Endodermal cell (in vitro differentiated cells): ENCODE results near the gene TTC28. TPM values are rescaled to one million over a fixed set of nuclear protein-coding genes. Genes with fewer than 3 reads are reported as not detected.

Experiments
- DNase-seq: peaks from one replicate; pipeline ENCODE4 v3.0.0-alpha.2; 2017
- H3K27ac ChIP-seq: 2 replicates; pipeline ENCODE4 v1.5.1; 2013; ENCODE audit warnings: mild to moderate bottlenecking, low read depth, low read length, moderate library complexity
- H3K27me3 ChIP-seq: 2 replicates; pipeline ENCODE4 v1.6.1; 2013; ENCODE audit warnings: mild to moderate bottlenecking, low read length, moderate library complexity; ENCODE audit not compliant: insufficient read depth, control insufficient read depth, poor library complexity, severe bottlenecking
- H3K36me3 ChIP-seq: 2 replicates; pipeline ENCODE4 v1.7.0; 2013; ENCODE audit warnings: mild to moderate bottlenecking, low read length, moderate library complexity; ENCODE audit not compliant: control insufficient read depth, insufficient read depth
- H3K4me1 ChIP-seq: one replicate; pipeline ENCODE4 v1.7.0; 2013; ENCODE audit warnings: low read length; ENCODE audit not compliant: control insufficient read depth, insufficient read depth
- H3K4me3 ChIP-seq: 2 replicates; pipeline ENCODE4 v1.5.1; 2013; ENCODE audit warnings: mild to moderate bottlenecking, low read length, moderate library complexity
- H3K9ac ChIP-seq: 2 replicates; pipeline ENCODE4 v1.6.1; 2013; ENCODE audit warnings: mild to moderate bottlenecking, low read length, moderate library complexity; ENCODE audit not compliant: poor library complexity, severe bottlenecking; ENCODE audit errors: extremely low read depth
- H3K9me3 ChIP-seq: 2 replicates; pipeline ENCODE4 v1.6.1; 2013; ENCODE audit warnings: mild to moderate bottlenecking, low read length, moderate library complexity; ENCODE audit not compliant: control insufficient read depth
- H3K27ac Mint-ChIP-seq: 2 replicates; pipeline ENCODE4 v1.8.0; 2020; ENCODE audit warnings: mixed read lengths
- H3K27me3 Mint-ChIP-seq: 2 replicates; pipeline ENCODE4 v1.8.0; 2021; ENCODE audit warnings: mild to moderate bottlenecking, mixed read lengths; ENCODE audit not compliant: insufficient read depth
- H3K36me3 Mint-ChIP-seq: 2 replicates; pipeline ENCODE4 v1.8.0; 2020; ENCODE audit warnings: low read depth, mixed read lengths
- H3K4me1 Mint-ChIP-seq: 2 replicates; pipeline ENCODE4 v1.8.0; 2020; ENCODE audit warnings: mixed read lengths
- H3K4me3 Mint-ChIP-seq: 2 replicates; pipeline ENCODE4 v1.8.0; 2020; ENCODE audit warnings: mild to moderate bottlenecking, moderate library complexity, mixed read lengths
- H3K9me3 Mint-ChIP-seq: 2 replicates; pipeline ENCODE4 v1.8.0; 2020; ENCODE audit warnings: mild to moderate bottlenecking, mixed read lengths
- CTCF ChIP-seq: fragments of 200-600 bp; sonication (generic); conservative IDR thresholded peaks from 2 replicates; pipeline ENCODE4 v1.5.0; 2021; ENCODE audit warnings: antibody characterized with exemption, mild to moderate bottlenecking
- WGBS, 2 experiments: methylation state at CpG; one replicate each; pipeline versions ENCODE4 v1.1.5 to v1.1.7; 2013; ENCODE audit warnings: missing lambda C conversion rate in 2 of 2, mixed read lengths in 1 of 2; ENCODE audit not compliant: insufficient coverage in 1 of 2, insufficient read length in 1 of 2; 5-methylcytosine and 5-hydroxymethylcytosine counted together
- total RNA-seq, 2 donors: library from RNA; stranded (reverse); fragmentation: NEBNext Ultra II Directional in 1 of 2; extraction: Animal tissue kit (Norgen Biotek cat#: 25700) in 1 of 2; gene quantifications; 2 replicates in 1 of 2; 3 replicates in 1 of 2; pipeline ENCODE4 v1.2.1, GENCODE V29; 2021

Gene TTC28
- total RNA-seq, 2 donors from 2014 or later: 28.6 to 34.0 TPM

- Histone ChIP-seq H3K4me1 (no peaks in the 10 kb centered on the region), H3K9ac (no peak overlapping the region), H3K27me3 (no peaks in the 10 kb centered on the region), H3K9me3 (no peaks in the 10 kb centered on the region), H3K36me3 (no peaks in the 10 kb centered on the region), H3K27ac (no peak overlapping the region), H3K4me3 (no peak overlapping the region)
- no peak for TF ChIP-seq CTCF
- DNase-seq: no peak
- Mint-ChIP-seq H3K36me3 (no peaks in the 10 kb centered on the region), H3K27me3 (no peaks in the 10 kb centered on the region), H3K4me1 (peaks cover 14% of the 10 kb centered on the region), H3K4me3 (no peak overlapping the region), H3K27ac (no peak overlapping the region), H3K9me3 (no peaks in the 10 kb centered on the region)
- 98 to 100% methylated on average over 1 to 2 of the region's 2 CpGs for WGBS, 2 experiments
These were observed 573.7 kb downstream of the TTC28 start for GRCh38 chr22:28105988-28106387.

GRCh38 chr22:28105413-28105812 is 574.2 kb downstream of the TTC28 start:
- no peak for DNase-seq
- Mint-ChIP-seq H3K4me3 (no peak overlapping the region), H3K4me1 (peaks cover 14% of the 10 kb centered on the region)

GRCh38 chr22:28103596-28103995 is 576.0 kb downstream of the TTC28 start:
- no peak for TF ChIP-seq CTCF
- peaks cover 9% of the 10 kb centered on the region for H3K4me1 Mint-ChIP-seq
- H3K27me3 Mint-ChIP-seq: no peaks in the 10 kb centered on the region

More at GRCh38 chr22:28105413-28105812, 574.2 kb downstream of the TTC28 start:
- no peaks in the 10 kb centered on the region for H3K27me3 Mint-ChIP-seq
- Histone ChIP-seq H3K4me1 (no peaks in the 10 kb centered on the region), H3K27ac (no peak overlapping the region), H3K9ac (no peak overlapping the region), H3K36me3 (no peaks in the 10 kb centered on the region), H3K27me3 (no peaks in the 10 kb centered on the region), H3K9me3 (no peaks in the 10 kb centered on the region), H3K4me3 (no peak overlapping the region)
- WGBS, 2 experiments: 91 to 94% methylated on average over 5 to 9 of the region's 9 CpGs
- no peaks in the 10 kb centered on the region for H3K9me3 Mint-ChIP-seq
- H3K27ac Mint-ChIP-seq: no peak overlapping the region
- H3K36me3 Mint-ChIP-seq: no peaks in the 10 kb centered on the region
- no peak for TF ChIP-seq CTCF

More at GRCh38 chr22:28103596-28103995, 576.0 kb downstream of the TTC28 start:
- Histone ChIP-seq H3K9ac (no peak overlapping the region), H3K27me3 (no peaks in the 10 kb centered on the region), H3K4me1 (no peaks in the 10 kb centered on the region), H3K9me3 (no peaks in the 10 kb centered on the region), H3K4me3 (no peak overlapping the region), H3K36me3 (no peaks in the 10 kb centered on the region), H3K27ac (no peak overlapping the region)
- 100% methylated on average over 1 to 2 of the region's 2 CpGs for WGBS, 2 experiments
- peaks cover 5% of the 10 kb centered on the region for H3K36me3 Mint-ChIP-seq
- H3K9me3 Mint-ChIP-seq: no peaks in the 10 kb centered on the region
- no peak for DNase-seq
- H3K27ac Mint-ChIP-seq: no peak overlapping the region
- no peak overlapping the region for H3K4me3 Mint-ChIP-seq
